ENCODE measurements around the gene DMRTB1.

GRCh38 chr1:53509775-53510174 is 50.6 kb downstream of the DMRTB1 start:
- TF ChIP-seq EZH2 (IDR thresholded peaks at IDR 0.05; ENCODE audit: borderline replicate concordance, low read depth, low read length, severe bottlenecking), result no peak
- TF ChIP-seq, protein P1, sequence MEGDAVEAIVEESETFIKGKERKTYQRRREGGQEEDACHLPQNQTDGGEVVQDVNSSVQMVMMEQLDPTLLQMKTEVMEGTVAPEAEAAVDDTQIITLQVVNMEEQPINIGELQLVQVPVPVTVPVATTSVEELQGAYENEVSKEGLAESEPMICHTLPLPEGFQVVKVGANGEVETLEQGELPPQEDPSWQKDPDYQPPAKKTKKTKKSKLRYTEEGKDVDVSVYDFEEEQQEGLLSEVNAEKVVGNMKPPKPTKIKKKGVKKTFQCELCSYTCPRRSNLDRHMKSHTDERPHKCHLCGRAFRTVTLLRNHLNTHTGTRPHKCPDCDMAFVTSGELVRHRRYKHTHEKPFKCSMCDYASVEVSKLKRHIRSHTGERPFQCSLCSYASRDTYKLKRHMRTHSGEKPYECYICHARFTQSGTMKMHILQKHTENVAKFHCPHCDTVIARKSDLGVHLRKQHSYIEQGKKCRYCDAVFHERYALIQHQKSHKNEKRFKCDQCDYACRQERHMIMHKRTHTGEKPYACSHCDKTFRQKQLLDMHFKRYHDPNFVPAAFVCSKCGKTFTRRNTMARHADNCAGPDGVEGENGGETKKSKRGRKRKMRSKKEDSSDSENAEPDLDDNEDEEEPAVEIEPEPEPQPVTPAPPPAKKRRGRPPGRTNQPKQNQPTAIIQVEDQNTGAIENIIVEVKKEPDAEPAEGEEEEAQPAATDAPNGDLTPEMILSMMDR (IDR thresholded peaks at IDR 0.05; ENCODE audit: borderline replicate concordance, extremely low read depth, low read length, poor library complexity, severe bottlenecking), result no peak

Data from DND-41 (cell line).